Sciatic nerve (tissue), 2 donors: ENCODE measurements around the gene SULT6B1. TPM values are rescaled to one million over a fixed set of nuclear protein-coding genes. Genes with fewer than 3 reads are reported as not detected.
"Not testable (repeated sequence)": the region's sequence is repeated elsewhere in the genome, so short reads cannot be mapped to it uniquely, and the experiment has no call there.

Experiments used
- ATAC-seq: fragments of 200-7000 bp; cut with Tn5 transposase; one replicate; pipeline ENCODE4 v1.9.1; 2020; ENCODE audit warnings: mild to moderate bottlenecking, moderate library complexity
- DNase-seq: peaks from one replicate; pipeline ENCODE4 v3.0.0-alpha.2; 2020; ENCODE audit warnings: low spot score
- intact Hi-C: fragments of 100-400 bp; cut with DNase I; formaldehyde crosslinking; loops from one replicate; pipeline ENCODE4 v1.14.2; 2022
- total RNA-seq: library from RNA; stranded (reverse); fragmentation: NEBNext Ultra II Directional; extraction: Animal tissue kit (Norgen Biotek cat#: 25700); gene quantifications from one replicate; pipeline ENCODE4 v1.2.1, GENCODE V29; 2021
- donor health status: DM: no; HTN: no; CAD: no.
- donor health status: DM: no; HTN: no; CAD: no.

The SULT6B1 gene
- total RNA-seq, 1 donor from 2014 or later = not detected

DNA sequence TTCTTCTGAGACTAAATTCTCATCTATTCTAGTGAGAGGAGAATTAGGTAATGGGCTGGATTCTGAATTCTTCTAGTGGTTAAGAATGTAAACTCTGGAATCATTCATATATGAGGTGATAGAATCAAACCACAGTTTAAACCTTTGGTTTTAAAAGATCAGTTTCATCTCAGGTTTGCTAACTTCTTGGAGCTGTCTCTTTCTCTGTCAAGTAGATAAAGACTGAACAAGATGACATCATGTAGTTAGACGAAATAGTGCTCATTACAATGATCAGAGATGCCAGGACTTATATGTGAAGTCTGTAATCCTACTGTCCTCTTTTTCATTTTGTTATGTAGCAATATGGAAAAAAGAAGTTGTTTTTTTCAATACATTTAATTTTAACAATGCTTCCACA lies 12.7 kb upstream of the SULT6B1 start:
- intact Hi-C loops = no loop called here
- no peak for DNase-seq
- ATAC-seq = no peak

GRCh38 chr2:37198681-37199065 lies 10.2 kb upstream of the SULT6B1 start:
- no peak for ATAC-seq
- intact Hi-C loops = no loop called here
- DNase-seq = no peak

GRCh38 chr2:37196320-37197195 lies 8.1 kb upstream of the SULT6B1 start, which contains the start of gene CEBPZOS:
TSS of gene CEBPZOS (plus strand) at chr2:37196496. CDS start at chr2:37199705, 3,209 bp downstream.
- ATAC-seq (peak; percentile 94), DNase-seq (peak; percentile 93)
- intact Hi-C loops = no loop called here

DNA sequence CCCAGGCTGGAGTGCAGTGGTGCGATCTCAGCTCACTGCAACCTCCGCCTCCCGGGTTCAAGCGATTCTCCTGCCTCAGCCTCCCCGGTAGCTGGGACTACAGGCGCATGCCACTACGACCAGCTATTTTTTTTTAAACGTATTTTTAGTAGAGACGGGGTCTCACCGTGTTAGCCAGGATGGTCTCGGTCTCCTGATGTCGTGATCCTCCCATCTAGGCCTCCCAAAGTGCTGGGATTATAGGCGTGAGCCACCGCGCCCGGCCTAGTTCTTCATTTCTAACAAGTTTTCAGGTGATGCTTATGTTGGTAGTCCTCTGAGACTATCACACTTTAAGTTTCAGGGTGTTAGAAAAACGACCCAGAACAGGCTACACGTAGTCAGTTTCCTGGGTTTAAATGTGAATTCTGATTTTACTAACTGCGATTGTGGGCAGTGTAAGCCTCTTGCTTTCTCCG lies 7.4 kb upstream of the SULT6B1 start:
- ATAC-seq = peak; percentile 6
- DNase-seq, intact Hi-C loops: not testable (repeated sequence)

DNA sequence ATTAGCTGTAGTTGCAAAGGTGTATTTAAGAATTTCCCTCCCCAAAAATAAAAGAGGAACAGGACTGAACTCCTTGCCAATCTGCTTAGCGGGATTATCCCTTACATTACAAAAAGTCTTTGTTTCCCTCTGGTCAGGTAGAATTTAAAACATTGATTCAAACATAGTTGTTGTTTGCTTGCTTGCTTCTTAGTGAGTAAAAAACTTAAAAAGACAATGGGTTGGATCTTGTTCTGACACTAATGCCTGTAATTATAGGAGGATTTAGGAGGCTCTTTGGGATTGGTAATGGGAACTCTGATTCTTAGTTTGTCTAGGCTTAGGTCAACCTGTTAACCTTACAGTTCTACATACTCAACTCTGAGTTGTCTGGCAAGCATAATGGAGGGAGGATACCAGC lies 4.1 kb upstream of the SULT6B1 start:
- ATAC-seq (no peak), DNase-seq (no peak)
- intact Hi-C loops = no loop called here

GRCh38 chr2:37191747-37192146 lies 3.3 kb upstream of the SULT6B1 start:
- ATAC-seq (no peak), DNase-seq (no peak)
- intact Hi-C loops = no loop called here

DNA sequence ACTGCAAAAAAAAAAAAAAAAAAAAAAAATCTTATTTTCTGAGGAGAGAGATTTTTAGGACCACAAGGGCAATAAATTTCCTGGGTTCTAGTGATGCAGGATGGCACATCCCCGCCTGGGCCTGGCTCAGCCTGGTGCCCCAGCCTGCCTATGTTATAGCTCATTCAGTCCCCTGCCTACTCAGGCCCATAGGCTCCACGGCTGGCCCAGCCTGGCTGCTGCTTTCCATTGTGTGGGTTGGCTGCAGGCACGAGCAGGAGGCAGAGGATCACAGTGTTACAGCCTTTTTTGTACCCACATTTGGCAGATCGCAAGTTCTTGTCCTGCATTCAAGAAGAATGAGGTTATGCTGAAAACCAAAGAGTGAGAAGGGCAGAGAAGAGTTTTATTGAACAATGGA lies 2.8 kb upstream of the SULT6B1 start:
- peak; percentile 51 for ATAC-seq
- intact Hi-C loops = no loop called here
- no peak for DNase-seq

DNA sequence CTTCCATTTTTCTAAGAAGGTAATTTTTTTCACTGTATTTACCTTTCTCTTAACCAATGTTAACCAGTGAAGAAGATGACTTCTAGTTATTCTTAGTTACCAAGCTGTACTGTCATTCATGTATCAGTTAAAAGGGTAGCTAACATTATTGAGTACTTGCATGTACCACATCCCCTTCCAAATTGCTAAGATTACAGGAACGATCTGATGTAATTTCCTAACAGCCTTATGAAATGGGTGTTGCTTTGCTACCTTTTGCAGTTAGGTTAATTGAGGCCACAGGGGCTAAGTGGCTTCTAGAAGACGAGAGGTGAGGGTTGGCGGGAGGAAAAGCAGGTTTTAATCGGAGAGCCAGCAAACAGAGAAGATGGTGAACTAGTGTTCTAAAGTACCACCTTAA lies 1.8 kb upstream of the SULT6B1 start:
- intact Hi-C loops = no loop called here
- no peak for ATAC-seq

GRCh38 chr2:37189452-37190153 lies 1.1 kb upstream of the SULT6B1 start:
- ATAC-seq (peak; percentile 53), DNase-seq (no peak)
- intact Hi-C loops = no loop called here

More for the DNA sequence above, 1.8 kb upstream of the SULT6B1 start:
- DNase-seq = no peak

DNA sequence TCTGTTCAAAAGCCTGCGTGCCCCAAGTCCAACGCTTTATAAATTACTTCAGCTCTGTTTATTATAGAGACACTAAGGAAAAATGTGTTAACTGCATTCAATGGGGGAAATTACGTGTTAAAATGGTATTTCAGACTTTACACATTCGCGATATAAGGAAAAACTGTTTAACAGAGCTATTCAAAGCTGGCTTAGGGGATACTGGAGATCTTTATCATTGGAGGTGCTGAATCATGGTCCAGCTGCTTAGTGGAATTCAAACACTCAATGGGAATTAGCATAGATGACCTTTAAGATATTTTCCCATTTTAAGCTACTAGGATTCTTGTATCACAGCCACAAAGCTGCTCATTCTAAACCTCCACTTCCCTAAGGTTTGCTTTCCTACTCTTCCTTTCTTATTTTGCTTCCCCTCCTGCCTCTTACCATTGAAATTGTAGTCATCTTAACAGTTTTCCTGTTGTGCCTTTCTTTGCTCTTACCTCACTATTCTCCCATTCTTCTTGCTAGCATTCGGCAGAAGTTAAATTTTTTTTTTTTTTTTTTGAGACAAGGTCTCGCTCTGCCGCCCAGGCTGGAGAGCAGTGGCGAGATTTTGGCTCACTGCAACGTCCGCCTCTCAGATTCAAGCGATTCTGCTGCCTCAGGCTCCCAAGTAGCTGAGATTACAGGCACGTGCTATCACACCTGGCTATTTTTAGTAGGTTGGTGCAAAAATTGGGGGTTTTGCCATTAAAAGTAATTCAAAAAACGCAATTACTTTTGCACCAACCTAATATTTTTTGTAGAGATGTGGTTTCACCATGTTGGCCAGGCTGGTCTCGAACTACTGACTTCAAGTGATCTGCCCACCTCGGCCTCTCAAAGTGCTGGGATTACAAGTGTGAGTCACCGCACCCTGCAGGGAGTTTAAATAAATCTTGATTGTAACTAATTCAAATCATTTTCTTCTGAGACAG lies 6.5 kb downstream of the SULT6B1 start:
- DNase-seq (no peak), ATAC-seq (no peak)
- intact Hi-C loops = no loop called here

DNA sequence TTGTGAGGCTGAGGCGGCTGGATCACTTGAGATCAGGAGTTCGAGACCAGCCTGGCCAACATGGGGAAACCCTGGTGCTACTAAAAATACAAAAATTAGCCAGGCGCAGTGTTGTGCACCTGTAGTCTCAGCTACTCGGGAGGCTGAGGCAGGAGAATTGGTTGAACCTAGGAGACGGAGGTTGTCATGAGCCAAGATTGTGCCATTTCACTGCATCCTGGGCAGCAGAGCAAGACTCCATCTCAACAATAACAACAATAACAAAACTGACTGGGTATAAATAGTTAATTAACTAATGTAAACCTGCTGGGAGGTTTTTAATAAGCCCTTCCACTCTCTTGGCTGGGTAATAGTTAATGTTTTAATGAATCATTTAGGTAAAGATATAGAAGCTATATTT lies 7.8 kb downstream of the SULT6B1 start:
- intact Hi-C loops = no loop called here
- ATAC-seq = no peak

GRCh38 chr2:37180006-37180639 lies 8.3 kb downstream of the SULT6B1 start:
- no peak for ATAC-seq
- DNase-seq = no peak
- intact Hi-C loops = no loop called here

More for the DNA sequence above, 7.8 kb downstream of the SULT6B1 start:
- no peak for DNase-seq

GRCh38 chr2:37173741-37174140 lies 14.7 kb downstream of the SULT6B1 start:
- DNase-seq (no peak), ATAC-seq (no peak)
- intact Hi-C loops = no loop called here

- ATAC-seq = no peak
- intact Hi-C loops = no loop called here
- no peak for DNase-seq
Observed at GRCh38 chr2:37171624-37171950, 16.9 kb downstream of the SULT6B1 start.

GRCh38 chr2:37168217-37168981 lies 20.1 kb downstream of the SULT6B1 start:
- intact Hi-C loops = no loop called here
- ATAC-seq (peak; percentile 67), DNase-seq (no peak)

DNA sequence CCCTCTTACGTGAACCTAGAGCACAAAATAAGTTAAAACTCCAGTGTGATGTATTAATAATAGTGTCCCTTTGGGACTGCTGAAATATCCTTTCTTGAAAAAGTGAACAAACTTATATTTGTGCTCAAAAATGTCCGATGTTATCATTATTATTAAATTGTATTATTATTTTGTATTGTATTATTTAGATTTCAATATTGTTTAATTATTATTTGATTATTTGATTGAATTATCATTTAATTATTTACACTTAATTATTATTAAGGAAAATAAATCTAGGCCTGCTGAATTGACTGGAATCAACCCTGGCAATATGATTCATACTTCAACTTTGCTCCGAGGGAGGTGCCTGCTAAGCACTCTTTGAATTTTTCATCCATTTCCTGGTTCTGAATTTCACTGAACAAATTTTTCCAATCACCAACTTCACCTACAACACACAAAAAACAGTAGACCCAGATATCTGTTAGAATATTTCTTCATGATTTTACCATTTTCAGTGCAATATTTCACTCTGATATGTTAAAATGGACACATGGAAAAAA lies 20.8 kb downstream of the SULT6B1 start:
- intact Hi-C loops = no loop called here
- no peak for ATAC-seq
- no peak for DNase-seq

- no peak for ATAC-seq
- intact Hi-C loops = no loop called here
- no peak for DNase-seq
Observed at GRCh38 chr2:37164757-37165156, 23.7 kb downstream of the SULT6B1 start.
